ENCODE data around the gene HTR3E. TPM values are rescaled to one million over a fixed set of nuclear protein-coding genes. Genes with fewer than 3 reads are reported as not detected.

HTR3E gene
- total RNA-seq, 1 experiment from 2014 or later, result not detected

DNA sequence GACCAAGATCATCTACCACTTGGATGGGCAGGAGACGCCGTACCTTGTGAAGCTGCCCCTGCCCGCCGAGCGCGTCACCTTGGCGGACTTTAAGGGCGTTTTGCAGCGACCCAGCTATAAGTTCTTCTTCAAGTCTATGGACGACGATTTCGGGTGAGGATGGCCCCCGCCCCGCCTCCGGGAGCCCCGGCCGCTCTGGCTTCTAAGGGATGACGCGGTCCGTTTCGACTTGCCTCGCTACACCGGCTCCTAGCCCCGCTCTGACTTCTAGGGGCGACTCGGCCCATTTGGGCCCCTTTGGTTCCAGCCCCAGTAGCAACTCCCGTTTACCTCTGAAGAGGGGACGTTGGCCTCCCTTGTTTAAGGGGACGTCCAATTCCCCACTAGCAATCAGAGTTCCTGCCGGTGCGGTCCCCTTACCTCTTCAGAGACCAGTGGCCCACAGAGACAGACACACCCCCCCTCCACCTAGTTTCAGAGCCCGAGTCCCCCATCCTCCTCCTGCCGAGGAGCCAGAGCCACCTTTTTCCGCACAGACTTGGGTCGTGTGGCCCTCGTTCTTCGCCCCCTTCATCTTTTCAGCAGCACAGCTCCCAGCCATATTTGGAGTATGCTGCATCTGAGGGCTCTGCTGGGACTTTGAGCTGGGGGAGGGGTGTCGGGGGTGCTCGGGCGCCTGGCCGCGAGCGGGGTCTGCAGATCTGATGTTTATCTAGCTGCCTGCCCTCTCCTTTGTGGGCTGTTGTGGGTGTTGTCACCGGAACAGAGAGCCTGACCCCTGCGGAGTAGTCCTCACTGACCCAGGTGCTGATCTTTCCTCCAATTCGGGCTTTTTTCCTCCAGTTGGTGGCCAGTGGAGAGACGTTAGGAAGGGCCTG lies 59.0 kb downstream of the HTR3E start:
- Mint-ChIP-seq H3K36me3 (ENCODE audit: insufficient read depth, unreplicated experiment) (peaks cover 35% of the 10 kb centered on the region), H3K27me3 (ENCODE audit: unreplicated experiment) (no peaks in the 10 kb centered on the region), H3K4me3 (ENCODE audit: low read depth, unreplicated experiment) (peak overlapping the region; percentile 99), H3K4me1 (ENCODE audit: low read depth, unreplicated experiment) (peaks cover 28% of the 10 kb centered on the region), H3K9me3 (ENCODE audit: low read depth, unreplicated experiment) (no peaks in the 10 kb centered on the region), H3K27ac (ENCODE audit: unreplicated experiment) (peak overlapping the region; percentile 90)
- CTCF ChIA-PET, result interaction anchor here (0.5 to 1.6 kb wide), 12 partner anchors 11 to 306 kb away, joined by 3 to 8 read pairs (median 4); partner anchors contain the start of gene EIF2B5
- no TSS peak for BruUV-seq (replicated peaks)
- DNase-seq, result peak; percentile 49
- TF ChIP-seq, protein P1, sequence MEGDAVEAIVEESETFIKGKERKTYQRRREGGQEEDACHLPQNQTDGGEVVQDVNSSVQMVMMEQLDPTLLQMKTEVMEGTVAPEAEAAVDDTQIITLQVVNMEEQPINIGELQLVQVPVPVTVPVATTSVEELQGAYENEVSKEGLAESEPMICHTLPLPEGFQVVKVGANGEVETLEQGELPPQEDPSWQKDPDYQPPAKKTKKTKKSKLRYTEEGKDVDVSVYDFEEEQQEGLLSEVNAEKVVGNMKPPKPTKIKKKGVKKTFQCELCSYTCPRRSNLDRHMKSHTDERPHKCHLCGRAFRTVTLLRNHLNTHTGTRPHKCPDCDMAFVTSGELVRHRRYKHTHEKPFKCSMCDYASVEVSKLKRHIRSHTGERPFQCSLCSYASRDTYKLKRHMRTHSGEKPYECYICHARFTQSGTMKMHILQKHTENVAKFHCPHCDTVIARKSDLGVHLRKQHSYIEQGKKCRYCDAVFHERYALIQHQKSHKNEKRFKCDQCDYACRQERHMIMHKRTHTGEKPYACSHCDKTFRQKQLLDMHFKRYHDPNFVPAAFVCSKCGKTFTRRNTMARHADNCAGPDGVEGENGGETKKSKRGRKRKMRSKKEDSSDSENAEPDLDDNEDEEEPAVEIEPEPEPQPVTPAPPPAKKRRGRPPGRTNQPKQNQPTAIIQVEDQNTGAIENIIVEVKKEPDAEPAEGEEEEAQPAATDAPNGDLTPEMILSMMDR (IDR thresholded peaks at IDR 0.05; ENCODE audit: unreplicated experiment), result no peak
- intact Hi-C loops (cut with micrococcal nuclease; ENCODE audit: unreplicated experiment), result no loop called here

DNA sequence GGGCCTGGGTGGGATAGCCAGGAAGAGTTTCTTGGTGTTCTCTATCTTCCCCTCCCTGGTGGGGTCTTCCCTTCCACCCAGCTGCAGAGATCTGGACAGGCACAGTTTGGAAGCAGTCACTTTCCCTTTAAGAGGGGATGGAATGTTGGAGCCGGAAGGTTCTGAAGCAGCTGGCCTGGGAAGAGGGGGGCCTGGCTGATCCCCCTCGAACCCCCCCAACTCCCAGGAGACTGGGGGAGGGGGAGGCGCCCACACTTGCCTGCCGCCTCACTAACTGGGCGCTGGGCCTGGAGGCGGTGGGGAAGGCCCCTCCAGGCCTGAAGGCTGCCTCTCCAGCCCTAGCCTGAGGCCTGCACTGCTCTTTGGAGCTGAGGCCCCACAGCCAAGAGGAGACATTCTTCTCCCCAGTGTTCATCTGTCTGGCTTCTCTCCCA lies 59.7 kb downstream of the HTR3E start:
- Mint-ChIP-seq H3K36me3 (ENCODE audit: insufficient read depth, unreplicated experiment) (peaks cover 35% of the 10 kb centered on the region), H3K4me1 (ENCODE audit: low read depth, unreplicated experiment) (peaks cover 28% of the 10 kb centered on the region), H3K27ac (ENCODE audit: unreplicated experiment) (peak overlapping the region; percentile 90), H3K27me3 (ENCODE audit: unreplicated experiment) (no peaks in the 10 kb centered on the region), H3K9me3 (ENCODE audit: low read depth, unreplicated experiment) (no peaks in the 10 kb centered on the region), H3K4me3 (ENCODE audit: low read depth, unreplicated experiment) (peak overlapping the region; percentile 99)
- no TSS peak for BruUV-seq (replicated peaks)
- TF ChIP-seq, protein P1 (IDR thresholded peaks at IDR 0.05; ENCODE audit: unreplicated experiment), result no peak
- peak; percentile 16 for DNase-seq
- intact Hi-C loops (cut with micrococcal nuclease; ENCODE audit: unreplicated experiment), result no loop called here
- CTCF ChIA-PET, result interaction anchor here (0.5 to 1.6 kb wide), 8 partner anchors 11 to 270 kb away, joined by 3 to 8 read pairs (median 4); partner anchors contain the start of gene EIF2B5

Other genes with a start within 250 kb of the HTR3E start
- 80.4 and 84.3 TPM in 2 replicates for gene PARL, start 212.2 kb upstream of the HTR3E start, total RNA-seq (2022)
- gene ABCC5, start 79.2 kb upstream of the HTR3E start, total RNA-seq (2022), result 33.8 and 39.1 TPM in 2 replicates
- gene HTR3D, start 65.3 kb upstream of the HTR3E start, total RNA-seq (2022), result not detected in 2 replicates
- gene HTR3C, start 44.0 kb upstream of the HTR3E start, total RNA-seq (2022), result not detected in 2 replicates
- gene EIF2B5, start 38.3 kb downstream of the HTR3E start, total RNA-seq (2022), result 79.6 and 87.9 TPM in 2 replicates
- gene DVL3, start 58.3 kb downstream of the HTR3E start, total RNA-seq (2022), result 105 and 106 TPM in 2 replicates
- gene AP2M1, start 77.8 kb downstream of the HTR3E start, total RNA-seq (2022), result 394 and 401 TPM in 2 replicates
- 114 and 116 TPM in 2 replicates for gene ABCF3, start 89.1 kb downstream of the HTR3E start, total RNA-seq (2022)
- 0.54 and 0.90 TPM in 2 replicates for gene VWA5B2, start 132.5 kb downstream of the HTR3E start, total RNA-seq (2022)
- 131 and 140 TPM in 2 replicates for gene ALG3, start 151.9 kb downstream of the HTR3E start, total RNA-seq (2022)
- 11.2 and 11.6 TPM in 2 replicates for gene EEF1AKMT4, start 152.6 kb downstream of the HTR3E start, total RNA-seq (2022)
- gene CAMK2N2, start 164.5 kb downstream of the HTR3E start, total RNA-seq (2022), result 3.3 and 3.6 TPM in 2 replicates
- gene ECE2, start 179.0 kb downstream of the HTR3E start, total RNA-seq (2022), result not detected in 2 replicates
- 513 and 530 TPM in 2 replicates for gene PSMD2, start 202.2 kb downstream of the HTR3E start, total RNA-seq (2022)
- gene EIF4G1, start 217.5 kb downstream of the HTR3E start, total RNA-seq (2022), result 662 and 673 TPM in 2 replicates
- gene FAM131A, start 240.5 kb downstream of the HTR3E start, total RNA-seq (2022), result 24.4 and 29.2 TPM in 2 replicates